Sigmoid colon (tissue), 3 donors: ENCODE data around the gene FBXO5.

Experiments used
- POLR2A ChIP-seq, 2 donors: fragments of 450-650 bp; IDR thresholded peaks; one replicate each; pipeline ENCODE4 v1.6.1; 2016; ENCODE audit warnings: antibody characterized with exemption in 2 of 2, mild to moderate bottlenecking in 2 of 2, moderate library complexity in 2 of 2
- TF ChIP-seq, protein P1 (sequence below), 4 experiments: fragments of 450-650 bp in 3 of 4; fragments of 200-600 bp in 1 of 4; IDR thresholded peaks; one replicate each; pipeline ENCODE4 v1.5.1; 2016 to 2019; ENCODE audit warnings: antibody characterized with exemption in 4 of 4, mild to moderate bottlenecking in 3 of 4, moderate library complexity in 2 of 4

GRCh38 chr6:152977556-152977955, 5.3 kb downstream of the FBXO5 start:
- TF ChIP-seq, protein P1, sequence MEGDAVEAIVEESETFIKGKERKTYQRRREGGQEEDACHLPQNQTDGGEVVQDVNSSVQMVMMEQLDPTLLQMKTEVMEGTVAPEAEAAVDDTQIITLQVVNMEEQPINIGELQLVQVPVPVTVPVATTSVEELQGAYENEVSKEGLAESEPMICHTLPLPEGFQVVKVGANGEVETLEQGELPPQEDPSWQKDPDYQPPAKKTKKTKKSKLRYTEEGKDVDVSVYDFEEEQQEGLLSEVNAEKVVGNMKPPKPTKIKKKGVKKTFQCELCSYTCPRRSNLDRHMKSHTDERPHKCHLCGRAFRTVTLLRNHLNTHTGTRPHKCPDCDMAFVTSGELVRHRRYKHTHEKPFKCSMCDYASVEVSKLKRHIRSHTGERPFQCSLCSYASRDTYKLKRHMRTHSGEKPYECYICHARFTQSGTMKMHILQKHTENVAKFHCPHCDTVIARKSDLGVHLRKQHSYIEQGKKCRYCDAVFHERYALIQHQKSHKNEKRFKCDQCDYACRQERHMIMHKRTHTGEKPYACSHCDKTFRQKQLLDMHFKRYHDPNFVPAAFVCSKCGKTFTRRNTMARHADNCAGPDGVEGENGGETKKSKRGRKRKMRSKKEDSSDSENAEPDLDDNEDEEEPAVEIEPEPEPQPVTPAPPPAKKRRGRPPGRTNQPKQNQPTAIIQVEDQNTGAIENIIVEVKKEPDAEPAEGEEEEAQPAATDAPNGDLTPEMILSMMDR (IDR thresholded peaks at IDR 0.05) = no peak
- no peak for TF ChIP-seq POLR2A (IDR thresholded peaks at IDR 0.05)
